PC-3 (cell line): ENCODE results near the gene HSD17B4. TPM values are rescaled to one million over a fixed set of nuclear protein-coding genes. Genes with fewer than 3 reads are reported as not detected.
A peak's percentile ranks its signal among the peaks of the same experiment; 100 is the strongest.
"Not testable (repeated sequence)": the region's sequence is repeated elsewhere in the genome, so short reads cannot be mapped to it uniquely, and the experiment has no call there.

ENCODE experiments used
- ATAC-seq: fragments of 200-7000 bp; cut with Tn5 transposase; 2 replicates; pipeline ENCODE4 v1.9.1; 2020; ENCODE audit warnings: mild to moderate bottlenecking, moderate library complexity
- BruUV-seq: library from RNA; stranded (reverse); fragments of 400-500 nt; replicated peaks from 2 replicates; lab custom pipeline; 2021; lab: Mats Ljungman, UMichigan
- CTCF ChIA-PET: fragments of 300-600 bp; sonication (Branson Sonifier 250); formaldehyde crosslinking; loops from one replicate; lab custom pipeline; 2022; ENCODE audit warnings: antibody characterized with exemption; lab: Charles Lee
- POLR2A ChIA-PET: fragments of 300-600 bp; sonication (Branson Sonifier 250); formaldehyde crosslinking; loops from one replicate; lab custom pipeline; 2022; ENCODE audit warnings: antibody characterized with exemption; ENCODE audit not compliant: unreplicated experiment; lab: Charles Lee
- DNase-seq: peaks from one replicate; pipeline ENCODE4 v3.0.0-alpha.2; 2015
- H2AFZ ChIP-seq: fragments of 300-600 bp; sonication (generic); 2 replicates; pipeline ENCODE4 v1.6.0; 2016; ENCODE audit warnings: antibody characterized with exemption, low read length
- H3F3A ChIP-seq: fragments of 300-600 bp; sonication (generic); one replicate; pipeline ENCODE4 v1.6.0; 2017; ENCODE audit warnings: antibody characterized with exemption, low read length, control low read depth, mild to moderate bottlenecking; ENCODE audit not compliant: unreplicated experiment
- H3K27ac ChIP-seq: fragments of 300-600 bp; sonication (generic); 2 replicates; pipeline ENCODE4 v1.5.1; 2016; ENCODE audit warnings: mild to moderate bottlenecking, low read length
- H3K27me3 ChIP-seq: fragments of 300-600 bp; sonication (generic); 2 replicates; pipeline ENCODE4 v1.6.1; 2016; ENCODE audit warnings: low read length, mixed read lengths
- H3K36me3 ChIP-seq: fragments of 300-600 bp; sonication (generic); 2 replicates; pipeline ENCODE4 v1.6.1; 2016; ENCODE audit warnings: low read depth, mixed run types, low read length, mixed read lengths
- H3K4me1 ChIP-seq: fragments of 300-600 bp; sonication (generic); 2 replicates; pipeline ENCODE4 v1.5.1; 2016; ENCODE audit warnings: low read length; ENCODE audit not compliant: insufficient read depth
- H3K4me2 ChIP-seq: fragments of 300-600 bp; sonication (generic); 2 replicates; pipeline ENCODE4 v1.6.0; 2016; ENCODE audit warnings: low read length
- H3K4me3 ChIP-seq: fragments of 300-600 bp; sonication (generic); 2 replicates; pipeline ENCODE4 v1.5.1; 2016; ENCODE audit warnings: mild to moderate bottlenecking, low read length, mixed read lengths
- H3K79me2 ChIP-seq: fragments of 300-600 bp; sonication (generic); 2 replicates; pipeline ENCODE4 v1.6.1; 2017; ENCODE audit warnings: low read length, mixed read lengths
- H3K9ac ChIP-seq: fragments of 300-600 bp; sonication (generic); 2 replicates; pipeline ENCODE4 v1.6.0; 2016; ENCODE audit warnings: mild to moderate bottlenecking, low read length
- H3K9me2 ChIP-seq: fragments of 300-600 bp; sonication (generic); replicated peaks from 2 replicates; pipeline ENCODE4 v1.6.1; 2016; ENCODE audit warnings: mixed run types, low read length, mixed read lengths
- H3K9me3 ChIP-seq: fragments of 300-600 bp; sonication (generic); 2 replicates; pipeline ENCODE4 v1.6.1; 2016; ENCODE audit warnings: low read length, mixed read lengths
- H4K20me1 ChIP-seq: fragments of 300-600 bp; sonication (generic); 2 replicates; pipeline ENCODE4 v1.6.1; 2016; ENCODE audit warnings: low read length, mixed read lengths
- CTCF ChIP-seq: fragments of 300-600 bp; sonication (generic); conservative IDR thresholded peaks from 2 replicates; pipeline ENCODE4 v1.5.1; 2017; ENCODE audit warnings: antibody characterized with exemption, low read depth, mild to moderate bottlenecking, low read length
- EZH2 ChIP-seq: fragments of 300-600 bp; sonication (generic); IDR thresholded peaks from one replicate; pipeline ENCODE4 v1.6.1; 2017; ENCODE audit warnings: antibody characterized with exemption, mild to moderate bottlenecking, low read length; ENCODE audit not compliant: unreplicated experiment
- EZH2phosphoT487 ChIP-seq: fragments of 300-600 bp; sonication (generic); IDR thresholded peaks from 2 replicates; pipeline ENCODE4 v1.6.1; 2018; ENCODE audit warnings: mild to moderate bottlenecking, antibody characterized with exemption, low read length, borderline replicate concordance
- intact Hi-C: fragments of 100-400 bp; cut with micrococcal nuclease; formaldehyde crosslinking; loops from 2 replicates; pipeline ENCODE4 v1.9.0; 2023
- total RNA-seq: library from RNA; depleted of rRNA; stranded (reverse); fragments of >200 nt; gene quantifications from 2 replicates; pipeline ENCODE4 v1.2.3, GENCODE V29; 2014

HSD17B4 gene
- total RNA-seq, 1 experiment from 2014 or later: 165 TPM

GRCh38 chr5:119412279-119413227, 39.7 kb upstream of the HSD17B4 start:
- intact Hi-C loops: loop anchor here (1.0 to 5.0 kb wide), 8 partner anchors 75 to 424 kb away; partner anchors contain the start of genes DMXL1 and DTWD2
- DNase-seq: no peak
- Histone ChIP-seq H3K36me3 (no peaks in the 10 kb centered on the region), H2AFZ (peak overlapping the region; percentile 72), H3K4me3 (peak overlapping the region; percentile 68; the same call in 1 of the 2 replicates), H3K9me2 (no peaks in the 10 kb centered on the region), H3K27ac (no peak overlapping the region), H4K20me1 (no peaks in the 10 kb centered on the region), H3K4me2 (peak overlapping the region; percentile 91), H3K9ac (peak overlapping the region; percentile 70; the same call in 1 of the 2 replicates), H3F3A (no peaks in the 10 kb centered on the region), H3K79me2 (no peaks in the 10 kb centered on the region), H3K9me3 (no peaks in the 10 kb centered on the region), H3K4me1 (peaks cover 20% of the 10 kb centered on the region), H3K27me3 (no peaks in the 10 kb centered on the region)
- POLR2A ChIA-PET: no interaction called here
- no peak for ATAC-seq
- CTCF ChIA-PET: interaction anchor here (0.6 to 1.5 kb wide), 8 partner anchors 76 to 425 kb away, joined by 3 to 12 read pairs (median 3); partner anchors contain the start of genes DMXL1 and DTWD2
- no TSS peak for BruUV-seq
- TF ChIP-seq EZH2phosphoT487 (no peak), CTCF (no peak), EZH2 (no peak)

GRCh38 chr5:119414124-119414734, 38.1 kb upstream of the HSD17B4 start:
- DNase-seq, H3K9me2 ChIP-seq, H3K9me3 ChIP-seq, H3K9ac ChIP-seq, H2AFZ ChIP-seq, CTCF ChIA-PET, H3K27ac ChIP-seq, H4K20me1 ChIP-seq, H3K4me2 ChIP-seq, H3K79me2 ChIP-seq, POLR2A ChIA-PET, H3K36me3 ChIP-seq, H3K4me3 ChIP-seq, ATAC-seq, H3F3A ChIP-seq, BruUV-seq, H3K27me3 ChIP-seq: not testable (repeated sequence)
- peaks cover 35% of the 10 kb centered on the region for H3K4me1 ChIP-seq
- intact Hi-C loops: loop anchor here (5.0 kb wide), 3 partner anchors 77 to 328 kb away; no protein-coding TSS in a partner anchor

- no peak overlapping the region for H3K9ac ChIP-seq
- H3K9me3 ChIP-seq: no peaks in the 10 kb centered on the region
- no peaks in the 10 kb centered on the region for H3K79me2 ChIP-seq
- intact Hi-C loops: no loop called here
- ChIA-PET POLR2A (no interaction called here), CTCF (no interaction called here)
- BruUV-seq: no TSS peak
- peaks cover 28% of the 10 kb centered on the region for H3K4me1 ChIP-seq
- TF ChIP-seq CTCF (no peak), EZH2phosphoT487 (no peak), EZH2 (no peak)
- H3K4me2 ChIP-seq: peak overlapping the region; percentile 39; the same call in 1 of the 2 replicates
- no peak overlapping the region for H3K27ac ChIP-seq
- ATAC-seq (no peak), DNase-seq (peak; percentile 15)
- H3K9me2 ChIP-seq: no peaks in the 10 kb centered on the region
- no peaks in the 10 kb centered on the region for H3K36me3 ChIP-seq
- H3K27me3 ChIP-seq: no peaks in the 10 kb centered on the region
- no peak overlapping the region for H3K4me3 ChIP-seq
- no peaks in the 10 kb centered on the region for H3F3A ChIP-seq
- H4K20me1 ChIP-seq: no peaks in the 10 kb centered on the region
- no peak overlapping the region for H2AFZ ChIP-seq
Observed at GRCh38 chr5:119417891-119418605, 34.2 kb upstream of the HSD17B4 start.
